RPMI8226 (cell line): ENCODE measurements around the gene LRRC46.

ENCODE experiments used
- DNase-seq: peaks from one replicate; pipeline ENCODE4 v3.0.0-alpha.2; 2015

LRRC46 gene

GRCh38 chr17:47831003-47831933 lies at the start of gene LRRC46, which contains the start of gene MRPL10:
Gene LRRC46, plus strand, starts transcription at chr17:47831670. Its CDS starts 320 bp downstream, at chr17:47831990.
Gene MRPL10, minus strand, starts transcription at chr17:47831541. Its CDS starts 30 bp downstream, at chr17:47831511.
- DNase-seq, result peak; percentile 92

- DNase-seq, result peak; percentile 49
Measured at GRCh38 chr17:47785538-47786123, 45.8 kb upstream of the LRRC46 start.

GRCh38 chr17:47789611-47790561 lies 41.6 kb upstream of the LRRC46 start:
- DNase-seq, result peak; percentile 65

GRCh38 chr17:47791025-47791424 lies 40.4 kb upstream of the LRRC46 start:
- no peak for DNase-seq

- no peak for DNase-seq
Measured at GRCh38 chr17:47792457-47792856, 39.0 kb upstream of the LRRC46 start.

- DNase-seq, result no peak
Measured at GRCh38 chr17:47792979-47793378, 38.5 kb upstream of the LRRC46 start.

GRCh38 chr17:47797797-47798196 lies 33.7 kb upstream of the LRRC46 start:
- DNase-seq, result no peak

- no peak for DNase-seq
Measured at GRCh38 chr17:47800686-47801085, 30.8 kb upstream of the LRRC46 start.

GRCh38 chr17:47801176-47801765 lies 30.2 kb upstream of the LRRC46 start:
- no peak for DNase-seq

GRCh38 chr17:47801906-47802305 lies 29.6 kb upstream of the LRRC46 start:
- DNase-seq, result no peak

GRCh38 chr17:47802341-47803022 lies 29.0 kb upstream of the LRRC46 start:
- DNase-seq, result peak; percentile 79

- no peak for DNase-seq
Measured at GRCh38 chr17:47803201-47803600, 28.3 kb upstream of the LRRC46 start.

- no peak for DNase-seq
Measured at GRCh38 chr17:47803751-47804150, 27.7 kb upstream of the LRRC46 start.

GRCh38 chr17:47804461-47804860 lies 27.0 kb upstream of the LRRC46 start:
- DNase-seq, result no peak

GRCh38 chr17:47806026-47806912 lies 25.2 kb upstream of the LRRC46 start:
- DNase-seq, result no peak

GRCh38 chr17:47806913-47807255 lies 24.6 kb upstream of the LRRC46 start:
- no peak for DNase-seq

GRCh38 chr17:47807421-47807820 lies 24.0 kb upstream of the LRRC46 start:
- no peak for DNase-seq

GRCh38 chr17:47808036-47808829 lies 23.2 kb upstream of the LRRC46 start:
- no peak for DNase-seq

GRCh38 chr17:47808830-47809480 lies 22.5 kb upstream of the LRRC46 start:
- DNase-seq, result no peak
